Measurements from ENCODE around the gene NME4. TPM values are rescaled to one million over a fixed set of nuclear protein-coding genes. Genes with fewer than 3 reads are reported as not detected.

NME4 gene
- total RNA-seq, 1 donor from 2014 or later, result 78.4 TPM

GRCh38 chr16:444027-444426 is 47.0 kb downstream of the NME4 start:
- intact Hi-C loops (cut with micrococcal nuclease), result no loop called here

GRCh38 chr16:445566-445965 is 48.6 kb downstream of the NME4 start:
- intact Hi-C loops (cut with micrococcal nuclease), result no loop called here
- Mint-ChIP-seq H3K9me3 (no peaks in the 10 kb centered on the region), H3K4me1 (ENCODE audit: low read depth) (no peaks in the 10 kb centered on the region), H3K4me3 (ENCODE audit: low read depth) (no peak overlapping the region), H3K27ac (no peak overlapping the region), H3K36me3 (ENCODE audit: low read depth) (no peaks in the 10 kb centered on the region), H3K27me3 (ENCODE audit: low read depth) (no peaks in the 10 kb centered on the region)
- DNase-seq (ENCODE audit: low spot score), result no peak

More at GRCh38 chr16:444027-444426, 47.0 kb downstream of the NME4 start:
- Mint-ChIP-seq H3K27me3 (ENCODE audit: low read depth) (no peaks in the 10 kb centered on the region), H3K27ac (no peak overlapping the region), H3K4me1 (ENCODE audit: low read depth) (no peaks in the 10 kb centered on the region), H3K4me3 (ENCODE audit: low read depth) (no peak overlapping the region), H3K9me3 (no peaks in the 10 kb centered on the region), H3K36me3 (ENCODE audit: low read depth) (no peaks in the 10 kb centered on the region)
- DNase-seq (ENCODE audit: low spot score), result no peak

Other genes starting within 250 kb of the NME4 start
- gene HBZ, start 244.6 kb upstream of the NME4 start, total RNA-seq, result not detected in 2 replicates
- gene HBM, start 231.2 kb upstream of the NME4 start, total RNA-seq, result not detected in 2 replicates
- 0.32 TPM in 1 of 2 replicates, not detected in the other for gene HBA2, start 224.3 kb upstream of the NME4 start, total RNA-seq
- 0.55 TPM in 1 of 2 replicates, not detected in the other for gene HBA1, start 220.5 kb upstream of the NME4 start, total RNA-seq
- gene HBQ1, start 216.7 kb upstream of the NME4 start, total RNA-seq, result 0.39 and 0.62 TPM in 2 replicates
- gene LUC7L, start 167.8 kb upstream of the NME4 start, total RNA-seq, result 91.0 and 93.5 TPM in 2 replicates
- 30.3 TPM in 2 replicates for gene FAM234A, start 162.4 kb upstream of the NME4 start, total RNA-seq
- 0.30 and 0.46 TPM in 2 replicates for gene RGS11, start 121.3 kb upstream of the NME4 start, total RNA-seq
- gene ARHGDIG, start 116.6 kb upstream of the NME4 start, total RNA-seq, result 0.82 TPM in 1 of 2 replicates, not detected in the other
- not detected in 2 replicates for gene PDIA2, start 114.0 kb upstream of the NME4 start, total RNA-seq
- gene AXIN1, start 44.5 kb upstream of the NME4 start, total RNA-seq, result 28.1 and 29.1 TPM in 2 replicates
- 92.5 and 92.9 TPM in 2 replicates for gene MRPL28, start 26.7 kb upstream of the NME4 start, total RNA-seq
- 34.3 and 36.7 TPM in 2 replicates for gene PGAP6, start 15.2 kb upstream of the NME4 start, total RNA-seq
- 18.9 and 20.9 TPM in 2 replicates for gene DECR2, start 4.7 kb downstream of the NME4 start, total RNA-seq
- gene RAB11FIP3, start 28.4 kb downstream of the NME4 start, total RNA-seq, result 45.7 and 47.2 TPM in 2 replicates
- 101 and 103 TPM in 2 replicates for gene CAPN15, start 130.5 kb downstream of the NME4 start, total RNA-seq
- not detected in 2 replicates for gene PRR35, start 163.2 kb downstream of the NME4 start, total RNA-seq
- 1.1 and 1.3 TPM in 2 replicates for gene NHLRC4, start 169.8 kb downstream of the NME4 start, total RNA-seq
- 43.4 and 44.9 TPM in 2 replicates for gene PIGQ, start 172.8 kb downstream of the NME4 start, total RNA-seq
- gene RAB40C, start 192.9 kb downstream of the NME4 start, total RNA-seq, result 13.4 and 16.2 TPM in 2 replicates
- gene WFIKKN1, start 233.8 kb downstream of the NME4 start, total RNA-seq, result 0.32 and 0.57 TPM in 2 replicates
- gene METTL26, start 239.1 kb downstream of the NME4 start, total RNA-seq, result 128 and 131 TPM in 2 replicates
- gene MCRIP2, start 244.6 kb downstream of the NME4 start, total RNA-seq, result 62.6 and 63.1 TPM in 2 replicates

All from activated T-helper 2 cell treated with anti-CD3 and anti-CD28 coated beads, Interferon-gamma antibody, Interleukin-2, Interleukin-4, amounts not matched to agents 10 μg/mL and 5 μg/mL and 100 μg/mL, durations not matched to agents 14 hours and 24 hours and 36 hours (primary cell).